Cerebellar nuclear complex (tissue), 1 donor: ENCODE measurements around the gene MSL1.

ENCODE experiments used
- DNase-seq, 2 experiments: peaks; one replicate each; lab custom pipeline; 2025; lab: John Stamatoyannopoulos, UW

The MSL1 gene

GRCh38 chr17:40121181-40122135 lies at the start of gene MSL1:
Gene MSL1, plus strand, starts transcription at chr17:40121971. Its CDS starts 642 bp downstream, at chr17:40122613.
- peak in 1 of 2 experiments; percentile 28 for DNase-seq

GRCh38 chr17:40072040-40072734 lies 49.6 kb upstream of the MSL1 start:
- peak; percentile 23 to 44 for DNase-seq

GRCh38 chr17:40072735-40073346 lies 48.9 kb upstream of the MSL1 start:
- no peak for DNase-seq

GRCh38 chr17:40073454-40074174 lies 48.2 kb upstream of the MSL1 start:
- DNase-seq = no peak

DNA sequence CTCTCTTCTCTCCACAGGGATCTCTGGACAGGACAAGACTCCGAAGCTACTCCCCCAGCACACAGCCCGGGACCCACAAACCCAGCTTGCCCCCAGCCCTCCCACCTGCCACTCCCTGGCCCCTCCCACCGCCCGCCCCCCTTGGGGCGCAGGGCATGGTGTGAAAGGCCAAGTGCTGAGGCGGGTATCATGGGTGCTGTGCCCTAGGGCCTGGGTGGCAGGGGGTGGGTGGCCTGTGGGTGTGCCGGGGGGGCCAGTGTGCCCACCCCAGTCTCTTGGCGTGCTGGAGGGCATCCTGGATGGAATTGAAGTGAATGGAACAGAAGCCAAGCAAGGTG lies 47.6 kb upstream of the MSL1 start:
- no peak for DNase-seq

DNA sequence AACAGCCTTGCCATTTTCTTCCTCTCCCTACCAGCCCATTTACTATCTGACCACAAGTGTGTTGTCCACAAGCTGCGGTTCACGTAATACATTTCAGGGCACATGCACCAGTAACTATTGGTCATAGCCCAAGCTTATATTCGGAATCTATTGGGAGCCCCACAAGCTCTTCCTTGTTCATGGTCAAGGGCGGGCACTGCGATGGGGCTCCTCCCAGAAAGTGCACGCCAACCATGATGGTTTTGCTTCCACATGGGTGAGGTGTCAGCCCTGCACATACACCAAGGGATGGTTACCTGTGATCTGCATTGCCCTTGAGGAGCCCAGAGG lies 46.9 kb upstream of the MSL1 start:
- no peak for DNase-seq

DNA sequence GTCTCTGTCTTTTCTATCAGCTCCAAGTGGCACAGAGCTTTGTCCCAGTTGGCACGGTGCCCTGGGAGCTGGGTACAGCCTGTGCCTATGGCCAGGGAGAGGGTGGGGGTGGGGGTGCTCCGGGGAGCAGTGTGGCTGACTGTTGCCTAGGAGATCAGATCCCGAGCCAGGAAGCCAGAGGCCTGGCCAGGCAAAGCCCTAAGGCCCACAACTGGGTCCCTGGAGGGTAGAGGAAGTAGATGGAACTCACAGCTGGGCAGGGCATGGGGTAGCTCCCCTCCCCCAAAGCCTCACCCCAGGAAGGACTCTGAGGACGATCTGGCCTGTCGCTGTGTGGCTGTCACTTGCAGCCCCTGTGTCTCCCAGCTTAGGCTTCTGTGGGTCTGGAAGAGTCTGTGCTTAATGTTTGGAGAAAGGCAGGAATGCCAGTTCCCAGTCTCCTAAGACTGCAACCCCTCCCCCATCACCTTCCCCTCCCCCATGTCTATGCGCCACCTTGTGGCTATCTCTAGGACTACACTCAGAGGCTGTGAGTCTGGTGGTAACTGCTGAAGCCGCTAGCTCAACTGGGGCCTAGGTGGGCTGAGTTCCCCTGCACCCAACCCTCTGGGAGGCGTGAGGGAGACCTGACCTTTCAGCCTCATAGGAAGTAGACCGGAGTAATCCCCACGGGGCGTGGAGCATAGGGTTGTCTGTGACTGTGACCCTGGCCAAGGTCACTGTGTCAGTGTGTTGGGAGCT lies 46.4 kb upstream of the MSL1 start:
- DNase-seq = no peak

GRCh38 chr17:40075942-40076498 lies 45.8 kb upstream of the MSL1 start:
- DNase-seq = no peak

DNA sequence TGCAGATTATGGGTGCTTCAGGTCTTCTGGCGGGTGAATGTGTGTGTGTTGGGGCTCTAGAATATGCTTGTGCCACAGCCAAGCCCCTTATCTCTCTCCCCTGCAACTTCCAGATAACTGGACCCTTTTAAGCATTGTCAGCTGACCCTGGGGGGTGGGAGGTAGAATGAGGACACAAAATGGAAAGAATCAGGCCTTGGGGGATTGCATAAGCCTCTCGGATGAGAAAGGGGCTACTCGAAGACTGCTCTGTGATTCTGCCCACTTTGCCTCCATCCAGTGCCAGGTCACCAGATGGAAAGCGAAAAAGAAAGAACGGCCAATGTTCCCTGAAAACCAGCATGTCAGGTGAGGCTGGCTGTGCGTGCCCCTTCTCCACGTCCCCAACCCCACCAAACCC lies 45.2 kb upstream of the MSL1 start:
- peak in 1 of 2 experiments; percentile 25 for DNase-seq

DNA sequence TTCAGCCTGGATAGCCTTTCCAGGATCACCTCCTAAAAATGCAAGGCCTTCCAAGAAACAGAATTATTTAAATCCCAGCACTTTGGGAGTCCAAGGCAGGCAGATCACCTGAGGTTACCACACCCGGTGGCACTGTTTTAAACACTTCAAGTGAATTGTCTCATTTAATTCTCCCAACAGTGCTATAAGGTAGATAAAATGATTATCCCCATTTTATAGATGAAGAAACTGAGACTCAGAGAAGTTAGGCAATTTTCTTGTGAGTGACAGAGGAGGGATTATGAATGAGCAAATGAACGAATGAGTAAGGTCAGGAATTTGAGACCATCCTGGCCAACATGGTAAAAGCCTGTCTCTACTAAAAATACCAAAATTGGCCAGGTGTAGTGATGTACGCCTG lies 42.2 kb upstream of the MSL1 start:
- no peak for DNase-seq

GRCh38 chr17:40084477-40084876 lies 37.3 kb upstream of the MSL1 start:
- no peak for DNase-seq

GRCh38 chr17:40086150-40087044 lies 35.4 kb upstream of the MSL1 start:
- DNase-seq = no peak

GRCh38 chr17:40087049-40087794 lies 34.5 kb upstream of the MSL1 start:
- no peak for DNase-seq

GRCh38 chr17:40087903-40088718 lies 33.7 kb upstream of the MSL1 start:
- DNase-seq = no peak

DNA sequence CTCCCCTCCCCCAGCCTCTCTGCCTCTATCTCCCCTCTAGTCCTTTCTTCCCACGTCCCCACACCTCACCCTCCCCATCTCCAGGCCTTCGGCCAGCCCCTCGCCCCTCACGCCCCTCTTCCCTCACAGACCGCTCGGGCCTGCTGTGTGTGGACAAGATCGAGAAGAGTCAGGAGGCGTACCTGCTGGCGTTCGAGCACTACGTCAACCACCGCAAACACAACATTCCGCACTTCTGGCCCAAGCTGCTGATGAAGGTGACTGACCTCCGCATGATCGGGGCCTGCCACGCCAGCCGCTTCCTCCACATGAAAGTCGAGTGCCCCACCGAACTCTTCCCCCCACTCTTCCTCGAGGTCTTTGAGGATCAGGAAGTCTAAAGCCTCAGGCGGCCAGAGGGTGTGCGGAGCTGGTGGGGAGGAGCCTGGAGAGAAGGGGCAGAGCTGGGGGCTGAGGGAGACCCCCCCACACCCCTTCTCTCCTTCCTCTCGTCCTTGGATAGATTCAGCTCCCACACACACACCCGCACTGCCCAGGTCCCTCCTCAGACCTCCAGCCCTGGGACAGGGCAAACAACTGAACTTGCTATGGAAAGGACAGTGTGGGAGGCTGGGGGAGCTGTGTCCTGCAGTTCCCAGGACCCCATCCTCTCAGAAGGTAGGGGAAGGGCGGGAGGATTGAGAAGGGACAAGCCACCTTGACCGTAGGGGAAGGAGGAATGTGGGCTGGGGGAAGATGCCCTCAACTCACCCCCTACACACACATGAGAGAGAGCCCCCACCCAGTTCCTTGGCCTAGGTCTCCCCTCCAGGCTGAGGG lies 32.5 kb upstream of the MSL1 start:
- no peak for DNase-seq

- DNase-seq = no peak
These were observed 31.3 kb upstream of the MSL1 start for GRCh38 chr17:40090237-40091119.
